HEK293 (cell line): Measurements from ENCODE around the gene RXFP1.
A peak's percentile ranks its signal among the peaks of the same experiment; 100 is the strongest.

Experiments
- CTCF ChIA-PET: fragments of 350-600 bp; formaldehyde crosslinking; extraction: SDS; loops from one replicate; lab custom pipeline; 2021; ENCODE audit warnings: antibody characterized with exemption; lab: Yijun Ruan, JAX
- POLR2A ChIA-PET: fragments of 300-600 bp; formaldehyde crosslinking; extraction: SDS; loops from one replicate; lab custom pipeline; 2020; ENCODE audit warnings: antibody characterized with exemption, inconsistent platforms; lab: Yijun Ruan, JAX
- H3K27ac ChIP-seq: fragments of 200-500 bp; sonication (Bioruptor generic); 2 replicates; pipeline ENCODE4 v1.5.1; 2014; ENCODE audit warnings: low read depth, low read length, control low read depth, inconsistent platforms; ENCODE audit errors: extremely low read depth
- H3K36me3 ChIP-seq, 2 experiments: fragments of 200-500 bp in 1 of 2; sonication (Bioruptor generic) in 1 of 2; 1 replicate in 1 of 2; 2 replicates in 1 of 2; pipeline ENCODE4 v1.5.1; 2014 to 2017; ENCODE audit warnings: inconsistent platforms in 2 of 2, low read length in 2 of 2; ENCODE audit not compliant: control insufficient read depth in 2 of 2, insufficient read depth in 1 of 2
- H3K4me1 ChIP-seq: fragments of 200-500 bp; sonication (Bioruptor generic); 2 replicates; pipeline ENCODE4 v1.5.1; 2014; ENCODE audit warnings: mild to moderate bottlenecking, low read length, inconsistent platforms; ENCODE audit not compliant: control insufficient read depth, insufficient read depth
- H3K4me3 ChIP-seq: 2 replicates; pipeline ENCODE4 v1.5.1; 2011; ENCODE audit warnings: low read depth, mild to moderate bottlenecking, control low read depth, low read length, moderate library complexity
- H3K9me3 ChIP-seq: fragments of 200-500 bp; sonication (Bioruptor generic); 2 replicates; pipeline ENCODE4 v1.5.1; 2014; ENCODE audit warnings: low read depth, low read length, inconsistent platforms; ENCODE audit not compliant: control insufficient read depth, insufficient read depth
- CTCF ChIP-seq: fragments of 450-650 bp; formaldehyde crosslinking; IDR thresholded peaks from 2 replicates; pipeline ENCODE4 v1.5.1; 2016; ENCODE audit warnings: missing biosample characterization, missing genetic modification characterization
- GLI4 ChIP-seq: fragments of 450-650 bp; formaldehyde crosslinking; IDR thresholded peaks from 2 replicates; pipeline ENCODE4 v1.5.1; 2016; ENCODE audit warnings: missing biosample characterization, missing genetic modification characterization
- KLF8 ChIP-seq: fragments of 450-650 bp; formaldehyde crosslinking; IDR thresholded peaks from 2 replicates; pipeline ENCODE4 v1.5.1; 2016; ENCODE audit warnings: missing biosample characterization, missing genetic modification characterization
- MEIS1 ChIP-seq: sonication (generic); formaldehyde crosslinking; IDR thresholded peaks from 2 replicates; pipeline ENCODE4 v1.8.1; 2022; ENCODE audit warnings: missing genetic modification reagents, mild to moderate bottlenecking, borderline replicate concordance
- TCF7L2 ChIP-seq: IDR thresholded peaks from 2 replicates; pipeline ENCODE4 v1.6.1; 2011; ENCODE audit warnings: low read depth, mild to moderate bottlenecking, inconsistent platforms, low read length, moderate library complexity, borderline replicate concordance
- ZBTB20 ChIP-seq: fragments of 450-650 bp; formaldehyde crosslinking; IDR thresholded peaks from 2 replicates; pipeline ENCODE4 v1.5.1; 2016; ENCODE audit warnings: missing biosample characterization, missing genetic modification characterization
- ZBTB26 ChIP-seq: fragments of 450-650 bp; formaldehyde crosslinking; optimal IDR thresholded peaks from 2 replicates; pipeline ENCODE3; 2016; ENCODE audit warnings: missing biosample characterization, mild to moderate bottlenecking, missing genetic modification characterization
- ZNF16 ChIP-seq: fragments of 450-650 bp; formaldehyde crosslinking; IDR thresholded peaks from 2 replicates; pipeline ENCODE4 v1.5.1; 2016; ENCODE audit warnings: low read depth, missing biosample characterization, missing genetic modification characterization
- ZNF169 ChIP-seq: fragments of 450-650 bp; formaldehyde crosslinking; IDR thresholded peaks from 2 replicates; pipeline ENCODE4 v1.5.1; 2016; ENCODE audit warnings: missing biosample characterization, missing genetic modification characterization
- ZNF175 ChIP-seq: fragments of 450-650 bp; formaldehyde crosslinking; IDR thresholded peaks from 2 replicates; pipeline ENCODE4 v1.5.1; 2016; ENCODE audit warnings: missing biosample characterization, missing genetic modification characterization
- ZNF211 ChIP-seq: fragments of 450-650 bp; formaldehyde crosslinking; IDR thresholded peaks from 2 replicates; pipeline ENCODE4 v1.5.1; 2016; ENCODE audit warnings: low read depth, missing biosample characterization, missing genetic modification characterization
- ZNF280D ChIP-seq: fragments of 450-650 bp; formaldehyde crosslinking; IDR thresholded peaks from 2 replicates; pipeline ENCODE4 v1.5.1; 2016; ENCODE audit warnings: missing biosample characterization, missing genetic modification characterization
- ZNF292 ChIP-seq: fragments of 450-650 bp; formaldehyde crosslinking; IDR thresholded peaks from 2 replicates; pipeline ENCODE4 v1.5.1; 2016; ENCODE audit warnings: low read depth, missing biosample characterization, missing genetic modification characterization, borderline replicate concordance
- ZNF335 ChIP-seq: fragments of 450-650 bp; formaldehyde crosslinking; conservative IDR thresholded peaks from 2 replicates; pipeline ENCODE4 v1.5.1; 2016; ENCODE audit warnings: missing biosample characterization, missing genetic modification characterization
- ZNF341 ChIP-seq: fragments of 450-650 bp; formaldehyde crosslinking; IDR thresholded peaks from 2 replicates; pipeline ENCODE4; 2016; ENCODE audit warnings: low read depth, missing biosample characterization, missing genetic modification characterization
- ZNF37A ChIP-seq: fragments of 450-650 bp; IDR thresholded peaks from 2 replicates; pipeline ENCODE4 v1.5.1; 2018; ENCODE audit warnings: missing biosample characterization, missing genetic modification characterization
- ZNF558 ChIP-seq: fragments of 450-650 bp; formaldehyde crosslinking; IDR thresholded peaks from 2 replicates; pipeline ENCODE4 v1.5.1; 2016; ENCODE audit warnings: missing biosample characterization, missing genetic modification characterization
- ZNF585B ChIP-seq: fragments of 450-650 bp; formaldehyde crosslinking; IDR thresholded peaks from 2 replicates; pipeline ENCODE4 v1.5.1; 2016; ENCODE audit warnings: missing biosample characterization, missing genetic modification characterization
- ZNF654 ChIP-seq: fragments of 450-650 bp; formaldehyde crosslinking; IDR thresholded peaks from 2 replicates; pipeline ENCODE4 v1.5.1; 2016; ENCODE audit warnings: low read depth, missing biosample characterization, missing genetic modification characterization
- ZNF692 ChIP-seq: fragments of 450-650 bp; formaldehyde crosslinking; IDR thresholded peaks from 2 replicates; pipeline ENCODE4 v1.5.1; 2016; ENCODE audit warnings: missing biosample characterization, missing genetic modification characterization
- ZNF76 ChIP-seq: fragments of 450-650 bp; formaldehyde crosslinking; IDR thresholded peaks from 2 replicates; pipeline ENCODE4; 2016; ENCODE audit warnings: low read depth, missing biosample characterization, missing genetic modification characterization, borderline replicate concordance
- ZSCAN30 ChIP-seq: fragments of 450-650 bp; IDR thresholded peaks from 2 replicates; pipeline ENCODE4 v1.5.1; 2018; ENCODE audit warnings: missing biosample characterization, mild to moderate bottlenecking, missing genetic modification characterization, moderate library complexity

RXFP1 gene

GRCh38 chr4:158624889-158625478, 103.3 kb downstream of the RXFP1 start:
- Histone ChIP-seq H3K4me1 (no peaks in the 10 kb centered on the region), H3K27ac (no peak overlapping the region), H3K36me3 (no peaks in the 10 kb centered on the region), H3K9me3 (no peaks in the 10 kb centered on the region), H3K4me3 (no peak overlapping the region)
- ChIA-PET CTCF (interaction anchor here (0.6 to 2.1 kb wide), 13 partner anchors 17 to 999 kb away, joined by 3 to 9 read pairs (median 3); no protein-coding TSS in a partner anchor), POLR2A (no interaction called here)
- TF ChIP-seq ZNF175 (tag by site-specific recombination): no peak
- peak; percentile 65 for TF ChIP-seq ZNF654
- no peak for TF ChIP-seq ZNF211 (tag by site-specific recombination)
- no peak for TF ChIP-seq ZBTB20 (tag by site-specific recombination)
- TF ChIP-seq ZNF280D (tag by site-specific recombination): no peak
- TF ChIP-seq ZNF692 (tag by site-specific recombination): no peak
- no peak for TF ChIP-seq ZNF292 (tag by site-specific recombination)
- no peak for TF ChIP-seq ZNF37A
- TF ChIP-seq ZNF169: no peak
- no peak for TF ChIP-seq KLF8
- TF ChIP-seq CTCF (tag by site-specific recombination): 0 out of 2 replicates have a peak, but pooled peaks have one; percentile 12
- no peak for TF ChIP-seq ZNF335
- TF ChIP-seq ZNF16 (tag by site-specific recombination): no peak
- no peak for TF ChIP-seq ZNF558 (tag by site-specific recombination)
- TF ChIP-seq ZBTB26 (tag by site-specific recombination): no peak
- no peak for TF ChIP-seq ZNF585B (tag by site-specific recombination)
- no peak for TF ChIP-seq GLI4

GRCh38 chr4:158625544-158625943, 103.9 kb downstream of the RXFP1 start:
- H3K27ac ChIP-seq: no peak overlapping the region
- CTCF ChIA-PET: interaction anchor here (0.6 to 2.1 kb wide), 13 partner anchors 16 to 998 kb away, joined by 3 to 9 read pairs (median 3); no protein-coding TSS in a partner anchor

More at GRCh38 chr4:158625544-158625943, 103.9 kb downstream of the RXFP1 start:
- TF ChIP-seq MEIS1 (CRISPR knock-in tag): no peak
- no peak for TF ChIP-seq TCF7L2
- TF ChIP-seq ZNF341 (tag by site-specific recombination): no peak
- no peak for TF ChIP-seq ZNF76 (tag by site-specific recombination)
- TF ChIP-seq ZSCAN30 (tag by site-specific recombination): no peak
- TF ChIP-seq ZNF585B (tag by site-specific recombination): no peak
- H3K4me3 ChIP-seq: no peak overlapping the region
- peaks cover 3% of the 10 kb centered on the region for H3K4me1 ChIP-seq
- POLR2A ChIA-PET: no interaction called here
- no peaks in the 10 kb centered on the region for H3K9me3 ChIP-seq
- H3K36me3 ChIP-seq: no peaks in the 10 kb centered on the region
